ENCODE data around the gene FKBP1A. TPM values are rescaled to one million over a fixed set of nuclear protein-coding genes. Genes with fewer than 3 reads are reported as not detected.

The FKBP1A gene
- total RNA-seq, result 119 and 264 TPM in 2 replicates

GRCh38 chr20:1392693-1393506, at the start of gene FKBP1A:
Gene FKBP1A, minus strand, starts transcription at chr20:1393054. Its CDS starts 56 bp downstream, at chr20:1392998.

DNA sequence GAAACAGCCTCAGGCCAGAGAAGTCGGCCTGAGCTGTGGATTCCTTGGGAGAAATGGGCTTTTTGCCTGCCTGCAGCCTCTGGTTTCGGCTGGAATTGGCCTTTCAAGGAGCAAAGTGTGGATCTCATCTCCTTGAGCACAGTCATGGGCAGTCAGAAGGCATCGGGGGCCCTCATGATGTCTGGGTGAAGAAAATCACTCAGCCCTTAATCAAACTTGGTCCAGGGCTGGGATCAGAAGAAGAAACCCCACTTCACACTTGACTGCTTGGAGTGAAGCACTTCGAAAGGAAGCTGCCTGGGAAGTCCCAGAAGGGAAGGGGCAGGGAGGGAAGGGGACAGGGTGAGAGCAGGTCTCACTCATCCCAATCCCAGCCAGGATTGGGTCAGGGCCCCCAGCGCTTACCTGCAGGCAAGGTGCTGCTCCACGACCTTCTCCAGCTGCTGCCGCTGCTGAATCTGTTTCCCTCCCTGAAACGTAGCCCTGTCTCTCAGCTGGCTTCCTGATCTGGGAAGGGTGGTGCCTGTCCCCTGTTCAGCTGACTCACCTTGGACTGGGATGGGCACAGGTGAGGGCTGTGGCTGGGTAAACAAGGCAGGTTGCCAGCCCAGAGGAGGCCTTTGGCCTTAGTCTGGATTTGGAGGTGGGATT, 64.0 kb downstream of the FKBP1A start, which contains the start of gene SDCBP2:
Gene SDCBP2, minus strand, starts transcription at position 460 of the 651 bp plus-strand sequence. CDS start 8,723 bp downstream, outside the sequence.

Other genes with a start within 250 kb of the FKBP1A start
- gene TMEM74B, start 208.1 kb downstream of the FKBP1A start, total RNA-seq, result 0.39 TPM in 1 of 2 replicates, not detected in the other
- gene C20orf202, start 189.6 kb downstream of the FKBP1A start, total RNA-seq, result under 0.01 TPM in 1 of 2 replicates, not detected in the other
- gene RAD21L1, start 167.0 kb downstream of the FKBP1A start, total RNA-seq, result under 0.01 TPM in 1 of 2 replicates, not detected in the other
- 2.4 and 5.1 TPM in 2 replicates for gene SNPH, start 126.8 kb downstream of the FKBP1A start, total RNA-seq
- 3.1 and 6.7 TPM in 2 replicates for gene SDCBP2, start 63.9 kb downstream of the FKBP1A start, total RNA-seq
- 25.9 and 38.1 TPM in 2 replicates for gene NSFL1C, start 73.8 kb upstream of the FKBP1A start, total RNA-seq
- gene SIRPB2, start 98.4 kb upstream of the FKBP1A start, total RNA-seq, result under 0.01 TPM in 1 of 2 replicates, not detected in the other
- gene SIRPD, start 164.7 kb upstream of the FKBP1A start, total RNA-seq, result not detected in 2 replicates
- 0.39 TPM in 1 of 2 replicates, not detected in the other for gene SIRPB1, start 227.0 kb upstream of the FKBP1A start, total RNA-seq